Suppressor macrophage treated with lipopolysaccharide for 4 hours (primary cell): Measurements from ENCODE around the gene CAPG.
"Not testable (repeated sequence)": the region's sequence is repeated elsewhere in the genome, so short reads cannot be mapped to it uniquely, and the experiment has no call there.

Source experiments
- DNase-seq: peaks from one replicate; pipeline ENCODE4 v3.0.0-alpha.2; 2020

CAPG gene

DNA sequence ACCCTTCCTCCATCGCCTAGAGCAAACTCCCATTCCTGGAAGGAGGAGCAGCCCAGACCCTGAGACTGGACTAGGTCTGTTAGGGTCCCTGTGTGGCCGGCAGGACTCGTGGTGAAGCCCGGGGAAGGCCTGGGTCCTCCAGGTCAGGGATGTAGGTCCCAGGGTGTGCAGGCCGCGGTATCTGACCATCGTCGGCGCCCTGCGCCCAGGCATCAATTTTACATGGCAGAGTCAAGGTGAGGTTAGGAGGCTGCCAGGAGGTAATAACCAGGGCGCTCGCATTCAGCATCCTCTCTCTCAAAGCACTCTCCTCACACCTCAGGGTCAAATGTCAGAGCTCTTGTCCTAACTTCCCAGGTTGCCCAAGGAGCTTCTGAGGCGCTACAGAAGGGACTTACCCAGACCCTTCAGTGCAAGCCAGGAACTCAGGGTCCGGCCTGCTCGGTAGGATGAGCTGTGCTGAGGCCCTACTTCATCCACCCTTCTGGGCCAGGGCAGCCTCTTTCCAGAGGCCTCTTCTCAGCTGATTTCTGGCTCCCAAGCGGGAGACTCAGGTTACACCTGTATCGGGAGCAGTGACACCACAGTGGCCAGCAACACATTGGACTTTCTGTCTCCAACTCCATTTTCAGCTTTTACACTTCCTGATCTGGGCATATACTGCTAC lies 9.0 kb upstream of the CAPG start:
- DNase-seq = no peak

DNA sequence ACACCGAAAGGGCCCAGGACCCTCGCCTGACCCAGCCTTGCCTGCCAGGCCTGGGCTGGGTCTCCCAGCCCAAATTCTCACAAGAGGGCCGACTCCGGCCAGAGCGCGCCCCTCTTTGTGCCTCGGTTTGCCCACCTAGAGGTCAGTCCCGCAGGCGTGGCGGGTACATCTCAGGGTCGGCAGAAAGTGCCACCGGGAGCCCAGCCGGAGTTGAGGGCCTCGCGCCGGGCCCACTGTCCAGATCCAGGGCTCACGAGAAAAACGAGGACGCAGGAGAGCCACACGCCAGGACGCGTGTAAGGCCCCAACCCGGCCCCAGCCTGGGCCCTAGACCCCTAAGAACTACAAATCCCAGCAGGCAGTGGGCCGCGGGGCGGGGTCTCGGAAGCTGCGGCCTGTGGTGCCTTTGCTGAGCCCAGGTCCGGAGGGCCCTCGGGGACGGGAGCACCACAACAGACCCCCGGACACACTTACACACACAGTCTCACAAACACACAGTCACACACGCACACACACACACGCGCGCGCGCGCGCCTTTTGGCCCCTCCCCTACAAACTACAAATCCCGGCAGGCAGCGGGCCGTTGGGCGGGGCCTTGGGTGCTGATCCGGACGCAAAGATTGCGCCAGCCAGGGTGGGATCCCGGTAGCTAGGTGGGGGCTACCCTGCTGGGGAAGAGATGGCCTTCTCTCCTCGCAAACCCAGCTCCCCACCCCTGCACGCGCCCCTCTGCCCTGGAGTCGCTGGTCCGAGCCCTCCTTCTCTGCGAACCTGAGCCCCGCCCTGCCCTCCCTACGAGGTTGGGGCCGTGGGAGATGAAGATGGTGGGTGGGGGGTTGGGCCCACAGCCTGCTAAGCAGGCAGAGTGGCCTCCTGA lies 8.2 kb upstream of the CAPG start, which contains the start of gene SH2D6:
TSS of gene SH2D6 (plus strand) at position 583 of the 877 bp plus-strand sequence. CDS start 10,752 bp downstream, outside the sequence.
- DNase-seq = peak; percentile 83

GRCh38 chr2:85415980-85416650 lies 5.9 kb upstream of the CAPG start:
- DNase-seq = peak; percentile 91

- DNase-seq = peak; percentile 95
These were observed 4.8 kb upstream of the CAPG start for GRCh38 chr2:85414761-85415553.

DNA sequence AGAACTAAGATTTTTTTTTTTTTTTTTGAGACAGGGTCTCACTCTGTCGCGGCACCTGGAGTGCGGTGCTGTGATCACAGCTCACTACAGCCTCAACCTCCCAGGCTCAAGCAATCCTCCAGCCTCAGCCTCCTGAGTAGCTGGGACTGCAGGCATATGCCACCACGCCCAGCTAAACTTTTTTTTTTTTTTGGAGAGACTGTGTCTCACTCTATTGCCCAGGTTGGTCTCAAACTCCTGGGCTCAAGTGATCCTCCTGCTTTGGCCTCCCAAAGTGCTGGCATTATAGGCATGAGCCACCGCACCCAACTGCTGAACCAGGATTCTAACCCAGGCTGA lies 4.2 kb upstream of the CAPG start:
- DNase-seq = not testable (repeated sequence)

GRCh38 chr2:85413592-85414420 lies 3.6 kb upstream of the CAPG start:
- DNase-seq = peak; percentile 80

GRCh38 chr2:85411405-85411748 lies 1.2 kb upstream of the CAPG start:
- no peak for DNase-seq

DNA sequence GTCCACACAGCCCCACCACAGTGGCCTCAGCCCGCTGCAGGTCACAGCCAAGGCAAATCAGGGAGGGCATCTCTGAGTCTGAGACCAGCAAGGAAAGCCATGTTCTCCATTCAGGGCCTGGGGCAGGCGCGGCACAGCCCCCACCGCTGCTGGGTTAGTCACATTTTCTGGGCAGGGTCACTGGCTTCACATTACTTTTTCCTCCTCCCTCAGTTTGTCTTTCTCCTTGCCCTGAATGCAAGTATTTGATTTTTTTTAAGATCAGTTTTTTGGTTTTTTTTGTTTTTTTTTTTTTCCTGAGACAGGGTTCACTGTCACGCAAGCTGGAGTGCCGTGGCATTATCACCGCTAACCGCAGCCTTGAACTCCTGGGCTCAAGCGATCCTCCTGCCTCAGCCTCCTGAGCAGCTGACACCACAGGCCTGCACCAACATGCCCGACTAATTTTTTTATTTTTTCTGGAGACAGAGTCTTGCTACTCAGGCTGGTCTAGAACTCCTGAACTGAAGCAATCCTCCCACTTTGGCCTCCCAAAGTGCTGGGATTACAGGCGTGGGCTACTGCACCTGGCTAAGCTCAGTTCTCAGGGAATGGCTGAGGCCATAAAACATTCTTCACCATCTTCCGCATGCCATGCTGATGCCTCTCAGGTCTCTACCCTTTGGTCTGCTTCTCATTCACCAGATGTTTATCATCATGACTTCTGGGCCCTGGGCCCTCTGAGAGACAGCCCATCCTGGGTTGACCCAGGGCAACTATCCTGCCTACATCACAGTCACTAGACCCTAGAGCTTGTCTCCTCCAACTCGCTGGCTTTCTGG lies 628 bp upstream of the CAPG start:
- DNase-seq = peak; percentile 44

- peak; percentile 95 for DNase-seq
These were observed 4.7 kb downstream of the CAPG start for GRCh38 chr2:85405201-85406059.

DNA sequence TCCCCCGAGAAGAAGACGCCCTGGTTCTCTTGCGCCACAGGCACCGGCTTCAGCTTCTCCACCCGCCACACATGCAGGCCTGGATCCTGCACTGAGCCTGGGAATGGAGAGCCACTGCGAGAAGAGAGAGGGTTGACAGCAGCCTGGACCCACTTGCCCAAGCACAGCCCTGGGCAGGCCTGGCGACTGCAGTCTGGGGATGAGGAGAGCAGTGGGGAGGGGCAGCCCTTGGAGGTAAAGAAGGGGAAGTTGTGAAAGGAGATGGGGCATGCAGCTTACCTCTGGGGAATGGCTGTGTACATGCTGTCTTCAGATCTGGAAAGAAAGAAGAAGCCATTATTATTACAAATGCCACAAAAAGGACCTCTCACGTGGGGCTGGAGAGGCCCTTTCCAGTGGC lies 8.3 kb downstream of the CAPG start:
- DNase-seq = no peak

DNA sequence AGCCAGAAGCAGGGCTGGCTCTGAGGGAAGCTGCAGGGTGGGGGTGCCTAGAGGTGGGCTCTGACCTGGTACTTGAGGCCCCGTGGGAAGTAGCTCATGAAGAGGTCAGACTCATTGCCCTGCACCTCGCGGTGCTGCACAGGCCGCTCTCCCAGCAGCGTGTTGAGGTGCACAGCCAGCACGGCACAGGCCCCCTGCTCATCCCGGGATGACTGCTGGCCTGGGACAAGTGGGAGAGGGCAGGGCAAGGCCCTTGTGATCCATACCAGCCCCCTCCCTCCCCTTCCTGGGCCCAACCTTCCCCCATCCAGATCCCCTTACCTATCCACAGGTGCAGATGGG lies 8.7 kb downstream of the CAPG start:
- no peak for DNase-seq

- DNase-seq = no peak
These were observed 9.4 kb downstream of the CAPG start for GRCh38 chr2:85400541-85401463.

DNA sequence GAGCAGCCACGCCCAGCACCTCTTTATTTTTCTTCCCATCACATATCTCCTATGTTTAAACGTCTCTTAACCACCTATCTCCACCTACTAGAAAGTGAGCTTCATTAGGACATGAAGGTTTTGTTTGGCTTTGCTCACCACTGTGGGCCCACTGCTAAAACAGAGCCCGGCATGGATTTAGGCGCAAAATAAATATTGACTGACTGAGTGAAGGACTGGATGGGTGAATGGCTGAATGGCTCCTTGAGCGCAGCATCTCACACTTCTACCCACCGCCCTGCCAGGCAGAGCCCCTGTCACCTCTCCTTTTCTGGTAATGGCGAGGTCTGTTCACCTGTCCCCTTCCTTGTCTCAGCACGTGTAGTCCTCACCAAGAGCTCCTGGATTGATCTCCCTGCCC lies 10.1 kb downstream of the CAPG start:
- DNase-seq = no peak

- DNase-seq = no peak
These were observed 11.0 kb downstream of the CAPG start for GRCh38 chr2:85399183-85399455.

GRCh38 chr2:85398426-85399182 lies 11.6 kb downstream of the CAPG start:
- no peak for DNase-seq

GRCh38 chr2:85397925-85398331 lies 12.2 kb downstream of the CAPG start:
- no peak for DNase-seq

DNA sequence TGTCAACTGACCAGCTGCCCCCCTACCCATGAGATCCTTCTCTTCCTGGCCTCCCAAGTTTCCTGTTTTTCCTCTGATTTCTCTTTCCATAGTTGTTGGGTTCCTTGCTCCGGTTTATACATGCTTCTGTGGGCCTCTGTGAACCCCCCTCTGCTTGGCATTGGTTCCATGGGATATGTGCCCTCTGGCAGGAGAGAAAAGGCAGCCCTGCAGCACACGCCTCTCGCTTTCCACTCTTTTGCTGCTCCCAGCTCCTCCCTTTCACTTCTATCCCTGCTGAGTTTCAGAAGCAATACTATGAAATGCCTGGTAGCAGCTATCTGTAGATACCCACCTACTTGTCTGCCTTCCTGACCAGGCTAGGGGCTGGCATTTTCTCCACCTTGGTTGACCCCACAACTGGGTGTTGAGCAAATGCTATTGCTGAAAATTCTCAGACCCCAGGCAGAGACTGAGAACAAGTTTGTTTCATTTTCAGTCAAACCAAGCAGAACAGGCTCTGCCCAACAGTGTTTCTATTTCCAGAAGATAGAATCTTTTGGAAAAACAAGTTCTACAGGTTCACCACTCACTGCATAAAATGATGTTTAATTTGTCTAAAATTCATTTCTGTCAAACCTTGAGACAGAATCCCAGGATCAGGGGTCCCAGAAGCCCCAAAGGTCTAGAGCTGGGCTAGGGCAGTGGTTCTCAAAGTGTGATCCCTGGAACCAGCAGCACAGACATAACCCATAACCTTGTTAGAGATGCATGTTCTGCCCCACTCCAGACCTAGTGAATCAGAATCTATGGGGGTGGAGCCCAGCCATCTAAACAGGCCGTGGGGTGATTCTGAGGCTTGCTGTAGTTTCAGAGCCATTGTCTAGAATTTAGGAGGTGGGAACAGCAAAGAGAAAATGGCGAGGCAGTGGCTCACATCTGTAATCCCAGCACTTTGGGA lies 13.4 kb downstream of the CAPG start:
- no peak for DNase-seq
